IPS DF 6.9 (cell line): ENCODE results near the gene GPR146.
"Not testable (repeated sequence)": the region's sequence is repeated elsewhere in the genome, so short reads cannot be mapped to it uniquely, and the experiment has no call there.

Experiments
- DNase-seq: peaks from one replicate; pipeline ENCODE4 v3.0.0-alpha.2; 2013; ENCODE audit warnings: low read depth, low spot score
- H3K27ac ChIP-seq: one replicate; pipeline ENCODE4 v1.5.1; 2013; ENCODE audit warnings: low read length, control low read depth
- H3K27me3 ChIP-seq: 2 replicates; pipeline ENCODE4 v1.6.1; 2013; ENCODE audit warnings: mild to moderate bottlenecking, low read length; ENCODE audit not compliant: control insufficient read depth, insufficient read depth
- H3K36me3 ChIP-seq: 2 replicates; pipeline ENCODE4 v1.6.1; 2013; ENCODE audit warnings: low read length; ENCODE audit not compliant: control insufficient read depth, insufficient read depth
- H3K4me1 ChIP-seq: 2 replicates; pipeline ENCODE4 v1.6.1; 2013; ENCODE audit warnings: low read length; ENCODE audit not compliant: control insufficient read depth, insufficient read depth
- H3K4me3 ChIP-seq: 2 replicates; pipeline ENCODE4 v1.5.1; 2013; ENCODE audit warnings: mild to moderate bottlenecking, low read length
- H3K9me3 ChIP-seq: 2 replicates; pipeline ENCODE4 v1.6.1; 2013; ENCODE audit warnings: low read length, inconsistent platforms; ENCODE audit not compliant: control insufficient read depth, insufficient read depth
- WGBS: extraction: QIAGEN DNeasy Blood & Tissue Kit; methylation state at CpG from one replicate; pipeline ENCODE4 v1.1.7; 2013; ENCODE audit warnings: mixed read lengths, missing lambda C conversion rate; ENCODE audit not compliant: insufficient read length, insufficient coverage; 5-methylcytosine and 5-hydroxymethylcytosine counted together

GPR146 gene

GRCh38 chr7:1044189-1045068 lies at the start of gene GPR146:
Gene GPR146, plus strand, starts transcription at chr7:1044546. Its CDS starts 12,970 bp downstream, at chr7:1057516.
- Histone ChIP-seq H3K27ac (no peak within 1 kb of the TSS), H3K36me3 (no peaks in the 10 kb centered on the region), H3K4me1 (no peaks in the 10 kb centered on the region), H3K27me3 (no peaks in the 10 kb centered on the region), H3K9me3 (no peaks in the 10 kb centered on the region), H3K4me3 (peak within 1 kb of the TSS; percentile 65; the same call in 1 of the 2 replicates)
- peak; percentile 82 for DNase-seq
- no CpG with 5 or more reads among the region's 74 CpGs for WGBS

DNA sequence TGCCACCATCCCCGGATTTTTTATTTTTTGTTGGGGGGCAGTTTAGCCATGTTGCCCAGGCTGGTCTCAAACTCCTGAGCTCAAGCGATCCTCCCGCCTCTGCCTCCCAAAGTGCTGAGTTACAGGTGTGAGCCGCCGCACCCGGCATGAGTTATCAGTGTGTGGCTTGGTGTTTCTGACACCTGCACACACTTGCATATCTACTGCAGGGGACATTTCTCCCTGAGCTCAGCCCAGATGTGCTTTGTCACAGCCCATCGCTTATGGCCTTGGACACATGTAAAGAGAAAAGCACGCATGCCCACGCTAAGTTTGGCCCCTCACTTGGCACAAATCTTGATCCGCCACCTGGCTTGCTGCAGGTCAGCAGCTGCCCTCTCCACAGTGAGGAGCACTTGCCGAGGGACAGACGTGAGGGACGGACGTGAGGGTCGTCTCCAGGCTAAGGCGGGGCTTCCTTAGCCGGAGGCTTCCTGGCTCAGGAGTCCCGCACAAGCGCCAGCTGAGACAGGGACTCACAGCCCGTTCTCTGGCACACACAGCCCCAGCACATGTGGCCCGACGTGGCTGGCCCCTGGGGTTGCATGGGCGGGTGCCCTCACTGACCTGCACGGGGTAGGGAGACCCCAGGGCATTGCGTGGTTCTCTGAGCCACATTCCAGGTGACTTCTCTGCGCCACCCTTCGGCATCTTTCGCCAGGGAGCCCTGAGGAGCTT lies 49.6 kb upstream of the GPR146 start:
- Histone ChIP-seq H3K36me3 (no peaks in the 10 kb centered on the region; the same call in 1 of the 2 replicates), H3K27me3 (no peaks in the 10 kb centered on the region), H3K4me1 (no peaks in the 10 kb centered on the region), H3K27ac (no peak overlapping the region), H3K9me3 (no peaks in the 10 kb centered on the region), H3K4me3 (no peak overlapping the region)
- DNase-seq: no peak
- no CpG with 5 or more reads among the region's 28 CpGs for WGBS

DNA sequence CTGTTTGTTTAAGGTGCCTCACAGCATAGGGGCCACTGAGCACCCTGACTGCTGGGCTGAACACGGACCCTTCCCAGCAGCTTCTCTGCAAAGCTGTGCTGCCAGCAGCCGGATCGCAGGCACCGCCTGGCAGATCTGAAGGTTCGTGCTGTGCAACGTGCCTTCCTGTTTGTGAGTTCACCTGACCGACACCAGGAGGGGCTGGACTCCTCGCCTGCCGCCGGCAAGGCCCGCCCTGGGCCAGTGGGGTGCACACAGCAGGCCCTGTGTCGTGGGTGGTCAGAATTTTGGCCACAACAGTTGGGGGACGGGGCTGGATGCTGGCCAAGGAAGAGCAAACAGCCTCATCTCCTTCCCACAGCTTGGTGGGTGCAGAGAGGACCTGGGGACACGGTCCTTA lies 48.8 kb upstream of the GPR146 start:
- no peaks in the 10 kb centered on the region for H3K9me3 ChIP-seq
- no CpG with 5 or more reads among the region's 14 CpGs for WGBS
- no peaks in the 10 kb centered on the region for H3K27me3 ChIP-seq
- no peaks in the 10 kb centered on the region; the same call in 1 of the 2 replicates for H3K36me3 ChIP-seq
- no peak overlapping the region for H3K27ac ChIP-seq
- H3K4me3 ChIP-seq: no peak overlapping the region
- H3K4me1 ChIP-seq: no peaks in the 10 kb centered on the region
- DNase-seq: no peak

DNA sequence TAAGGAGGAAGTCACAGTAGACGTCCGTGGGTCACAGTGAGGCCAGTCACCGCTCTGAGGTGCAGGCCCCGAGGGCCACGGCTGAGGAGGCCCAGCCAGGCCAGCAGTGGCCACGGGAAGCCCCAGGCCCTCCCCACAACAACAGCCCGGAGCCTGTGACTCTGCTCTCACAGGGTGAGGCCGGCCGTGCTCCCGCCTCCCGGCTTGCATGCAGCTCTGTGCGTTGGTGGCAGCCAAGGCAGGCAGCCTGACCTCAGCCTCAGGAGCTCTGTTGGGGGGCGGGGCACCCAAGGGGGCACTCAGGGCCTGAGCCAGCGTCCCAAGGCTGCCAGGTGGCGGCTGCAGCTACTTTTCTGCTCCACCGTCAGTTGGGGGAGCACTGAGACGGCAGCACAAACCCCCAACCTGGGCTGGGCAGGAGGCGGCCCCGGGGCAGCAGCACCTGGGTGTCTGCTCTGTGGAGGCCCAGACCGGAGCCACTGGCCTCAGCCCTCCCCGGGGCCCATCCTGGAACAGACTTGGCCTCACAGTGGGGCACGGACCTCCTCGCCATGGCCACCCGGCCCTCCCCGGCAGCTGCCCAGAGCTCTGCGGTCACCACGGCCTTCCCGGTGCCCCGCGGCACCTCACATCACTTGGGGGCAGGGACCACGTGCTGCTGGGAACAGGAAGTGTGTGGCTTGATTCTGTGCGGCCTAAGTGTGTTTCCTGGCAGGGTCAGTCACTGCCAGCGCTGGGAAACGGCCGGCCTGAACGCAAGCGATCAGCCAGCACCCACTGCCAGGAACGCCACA lies 48.1 kb upstream of the GPR146 start:
- WGBS: no CpG with 5 or more reads among the region's 38 CpGs
- H3K27ac ChIP-seq: no peak overlapping the region
- DNase-seq: no peak
- no peaks in the 10 kb centered on the region; the same call in 1 of the 2 replicates for H3K36me3 ChIP-seq
- no peaks in the 10 kb centered on the region for H3K4me1 ChIP-seq
- no peaks in the 10 kb centered on the region for H3K27me3 ChIP-seq
- H3K9me3 ChIP-seq: no peaks in the 10 kb centered on the region
- H3K4me3 ChIP-seq: no peak overlapping the region

DNA sequence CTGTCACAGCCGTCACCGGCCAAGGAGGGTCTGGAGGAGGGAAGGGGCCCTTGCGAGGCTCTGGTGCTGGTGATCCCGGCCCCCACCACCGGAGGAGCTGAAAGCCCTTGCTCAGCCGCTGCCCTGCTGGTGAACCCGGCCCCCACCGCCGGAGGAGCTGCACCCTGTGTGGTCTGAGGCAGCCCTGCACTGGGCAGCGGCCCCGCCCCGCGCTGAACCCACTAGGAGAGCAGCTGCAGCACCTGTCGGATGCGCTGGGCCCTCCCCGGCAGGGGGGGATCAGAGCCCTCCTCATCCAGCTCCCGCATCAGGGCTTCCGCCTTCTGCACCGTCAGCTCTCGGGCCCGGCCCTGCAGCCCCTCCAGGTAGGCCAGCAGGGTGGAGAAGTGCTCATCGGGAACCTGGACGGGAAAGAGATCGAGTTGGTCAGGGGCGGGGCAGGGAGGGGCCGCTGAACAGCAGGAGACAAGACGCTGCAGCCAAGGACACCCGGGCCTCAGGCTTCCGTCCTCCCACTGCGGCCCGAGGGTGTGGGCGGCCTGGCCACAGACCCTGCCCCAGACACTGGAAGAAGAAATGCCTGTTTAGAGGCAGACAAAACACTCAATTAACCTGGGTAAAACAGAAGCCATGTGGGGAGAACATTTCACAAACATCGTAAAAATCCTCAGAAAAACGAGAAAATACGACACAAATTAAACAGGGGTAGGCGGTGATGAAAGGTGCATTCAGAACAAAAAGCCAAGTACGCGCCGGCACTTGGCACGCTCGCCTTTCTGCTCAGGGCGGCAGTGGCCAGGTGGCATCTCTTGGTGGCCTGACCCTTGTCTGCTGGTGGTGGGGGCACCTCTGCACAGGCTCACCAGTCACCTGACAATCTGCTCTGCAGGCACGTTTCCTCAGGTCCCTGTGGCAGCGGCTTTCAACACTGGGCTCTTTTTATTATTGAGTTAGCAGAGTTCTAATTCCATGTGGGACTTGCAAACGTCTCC lies 46.6 kb upstream of the GPR146 start:
- WGBS: no CpG with 5 or more reads among the region's 45 CpGs
- no peak for DNase-seq
- Histone ChIP-seq H3K4me1 (no peaks in the 10 kb centered on the region), H3K4me3 (no peak overlapping the region), H3K27me3 (no peaks in the 10 kb centered on the region), H3K27ac (no peak overlapping the region), H3K36me3 (no peaks in the 10 kb centered on the region; the same call in 1 of the 2 replicates), H3K9me3 (no peaks in the 10 kb centered on the region)

DNA sequence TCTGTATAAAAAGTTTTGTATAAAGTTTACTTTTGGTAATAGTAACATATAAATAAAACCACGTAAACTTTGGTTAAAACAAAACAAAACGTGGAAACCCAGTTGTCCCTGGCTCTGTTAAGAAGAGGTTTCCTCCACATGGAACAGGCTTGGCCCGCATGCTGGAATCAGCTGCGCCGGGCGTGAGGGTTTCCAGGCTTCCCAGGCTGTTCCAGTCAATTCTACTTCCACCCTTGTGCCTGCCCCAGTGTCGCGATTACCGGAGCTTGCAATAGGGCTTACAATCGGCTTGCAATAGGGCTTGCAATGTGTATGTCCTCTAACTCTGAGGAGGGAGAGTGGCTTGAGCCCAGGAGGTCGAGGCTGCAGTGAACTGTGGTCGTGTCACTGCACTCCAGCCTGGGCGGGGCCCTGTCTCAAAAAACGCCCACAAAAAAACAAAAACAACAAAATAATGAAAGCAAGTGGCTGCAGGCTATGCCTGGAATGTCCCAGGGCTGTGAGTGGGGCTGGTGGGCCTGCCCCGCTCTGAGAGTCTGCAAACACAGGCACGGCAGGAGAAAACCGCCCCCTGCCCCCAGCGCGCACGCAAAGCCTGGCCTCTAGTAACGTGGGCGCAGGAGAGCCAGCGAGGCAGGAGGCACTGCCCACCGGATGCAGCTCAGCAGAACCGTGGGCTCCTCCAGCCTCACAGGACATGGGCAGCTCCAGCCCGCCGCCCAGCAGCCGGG lies 45.0 kb upstream of the GPR146 start:
- H3K27me3 ChIP-seq: no peaks in the 10 kb centered on the region
- H3K36me3 ChIP-seq: no peaks in the 10 kb centered on the region; the same call in 1 of the 2 replicates
- no peak overlapping the region for H3K27ac ChIP-seq
- WGBS: no CpG with 5 or more reads among the region's 28 CpGs
- H3K9me3 ChIP-seq: no peaks in the 10 kb centered on the region
- DNase-seq: no peak
- H3K4me1 ChIP-seq: no peaks in the 10 kb centered on the region
- H3K4me3 ChIP-seq: no peak overlapping the region

DNA sequence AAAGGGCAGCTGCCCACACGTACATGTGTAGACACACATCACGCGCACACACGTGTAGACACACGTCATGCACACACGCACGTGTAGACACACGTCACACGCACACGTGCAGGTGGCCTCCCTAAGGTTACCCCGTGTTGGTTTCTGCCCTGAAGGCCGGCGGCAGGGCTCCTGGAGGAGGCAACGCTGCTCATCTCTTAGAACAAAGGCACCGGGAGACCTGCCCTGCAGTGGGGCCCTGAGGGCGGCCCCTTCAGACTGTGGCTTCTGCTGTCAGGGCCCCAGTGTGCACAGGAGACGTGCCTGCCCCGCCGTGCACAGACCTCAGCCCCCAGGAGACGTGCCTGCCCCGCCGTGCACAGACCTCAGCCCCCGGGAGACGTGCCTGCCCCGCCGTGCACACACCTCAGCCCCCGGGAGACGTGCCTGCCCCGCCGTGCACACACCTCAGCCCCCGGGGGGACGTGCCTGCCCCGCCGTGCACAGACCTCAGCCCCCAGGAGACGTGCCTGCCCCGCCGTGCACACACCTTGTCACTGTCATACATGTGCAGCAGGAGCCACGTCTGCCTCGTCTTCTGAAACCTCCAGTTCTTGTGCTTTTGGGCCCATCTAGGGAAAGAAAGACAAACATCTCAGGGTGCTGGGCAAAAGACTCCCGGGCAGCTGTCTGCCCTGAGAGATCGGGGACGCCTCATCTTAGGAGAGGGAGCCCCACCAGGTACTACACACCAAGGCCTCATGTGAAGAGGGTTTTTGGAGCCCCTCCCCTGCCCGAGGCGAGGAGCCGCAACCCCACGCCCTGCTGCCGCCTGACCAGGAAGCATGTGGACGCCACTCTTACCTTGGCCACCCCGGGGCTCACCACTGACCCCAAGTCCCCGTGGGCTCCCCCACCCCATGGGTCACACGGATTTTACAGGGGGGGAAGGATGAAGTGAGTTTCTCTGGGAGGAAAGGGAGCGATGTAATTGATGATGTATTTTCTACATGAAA lies 44.1 kb upstream of the GPR146 start:
- H3K4me1 ChIP-seq: no peaks in the 10 kb centered on the region
- H3K27ac ChIP-seq: no peak overlapping the region
- no peaks in the 10 kb centered on the region for H3K27me3 ChIP-seq
- DNase-seq: no peak
- H3K4me3 ChIP-seq: no peak overlapping the region
- H3K36me3 ChIP-seq: no peaks in the 10 kb centered on the region; the same call in 1 of the 2 replicates
- no CpG with 5 or more reads among the region's 52 CpGs for WGBS
- H3K9me3 ChIP-seq: no peaks in the 10 kb centered on the region

- not testable (repeated sequence) for H3K27ac ChIP-seq, DNase-seq, H3K36me3 ChIP-seq, H3K4me3 ChIP-seq, H3K9me3 ChIP-seq, H3K27me3 ChIP-seq, H3K4me1 ChIP-seq
- WGBS: no CpG with 5 or more reads among the region's 14 CpGs
Measured at GRCh38 chr7:1001069-1001770, 43.1 kb upstream of the GPR146 start.
